GM18873 (cell line): Measurements from ENCODE around the gene MPO.

Experiments used
- ATAC-seq: cut with Tn5 transposase; IDR thresholded peaks from one replicate; pipeline ENCODE4 v1.9.1; 2021; ENCODE audit warnings: mild to moderate bottlenecking, moderate library complexity, moderate number of reproducible peaks; ENCODE audit not compliant: unreplicated experiment, low FRiP score

MPO gene

DNA sequence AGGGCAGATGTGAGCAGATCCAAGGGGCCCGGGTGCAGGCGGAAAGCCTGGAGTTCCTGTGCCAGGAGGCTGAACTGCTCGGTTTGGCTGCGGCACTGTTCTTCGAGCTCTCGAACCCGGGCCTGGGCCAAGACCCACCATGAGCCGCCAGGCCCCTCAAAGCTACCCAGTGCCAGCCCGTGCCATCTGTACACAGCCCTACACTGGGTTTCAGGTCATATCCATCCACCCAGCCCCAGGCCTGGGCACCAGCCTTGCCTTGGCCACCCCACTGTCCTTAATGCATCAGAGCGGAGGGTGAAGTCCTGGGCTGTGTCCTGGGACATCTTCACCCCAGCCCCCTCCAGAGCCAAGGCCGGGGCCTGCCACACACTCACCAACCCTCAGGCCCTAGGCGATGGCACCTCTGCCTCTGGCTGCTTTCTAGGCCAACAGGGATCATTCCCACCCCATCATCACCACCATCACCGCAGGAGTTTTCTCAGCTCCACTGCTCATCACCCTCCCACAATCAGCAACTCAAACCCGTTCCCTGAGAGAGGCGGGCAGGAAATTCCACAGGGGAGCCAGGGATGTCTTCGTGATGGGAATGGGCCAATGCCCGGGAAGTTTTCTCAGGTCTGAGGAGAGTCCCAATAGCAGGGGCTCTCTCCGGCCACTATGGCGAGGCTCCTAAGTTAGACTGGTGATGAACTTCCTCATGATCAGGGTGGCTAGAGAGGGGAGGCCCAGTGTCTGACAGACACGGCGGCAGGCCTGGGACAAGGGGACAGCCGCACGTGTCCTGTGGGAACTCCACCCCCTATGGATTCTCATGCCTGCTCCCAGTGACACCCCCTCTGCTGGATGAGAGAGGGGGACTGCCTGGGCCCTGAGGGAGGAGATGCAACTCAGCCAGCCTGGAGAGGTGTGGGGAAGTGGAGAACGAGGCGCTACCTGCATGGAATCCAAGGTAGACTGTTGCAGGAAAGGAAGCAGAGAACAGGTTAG, 38.7 kb upstream of the MPO start:
- ATAC-seq: no peak

DNA sequence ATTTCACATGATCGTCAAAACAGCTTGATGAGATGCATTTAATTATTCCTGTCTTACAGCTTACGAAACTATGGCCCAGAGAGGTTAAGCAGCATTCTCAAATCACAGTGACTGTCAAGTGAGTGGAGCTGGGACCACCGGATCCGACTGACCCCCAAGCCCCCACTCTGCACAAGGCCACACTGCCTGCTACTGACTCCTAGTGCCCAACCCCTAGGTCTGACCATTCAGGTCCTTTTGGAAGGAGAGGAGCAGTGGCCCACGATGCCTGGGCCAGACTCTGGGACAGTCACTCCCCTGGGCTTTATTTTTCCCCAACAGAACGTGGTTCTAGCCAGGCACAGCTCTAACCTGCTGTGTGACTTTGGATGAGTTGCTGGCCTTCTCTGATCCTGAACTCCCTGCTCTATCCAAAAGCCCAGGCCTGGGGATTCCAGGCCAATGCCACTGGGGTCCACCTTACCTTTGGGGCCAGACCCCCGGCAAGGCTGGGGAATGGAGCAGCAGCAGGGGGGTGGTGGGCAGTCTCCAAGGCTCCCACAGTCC, 38.0 kb upstream of the MPO start:
- ATAC-seq: no peak

GRCh38 chr17:58318065-58318481, 37.3 kb upstream of the MPO start:
- ATAC-seq: no peak

DNA sequence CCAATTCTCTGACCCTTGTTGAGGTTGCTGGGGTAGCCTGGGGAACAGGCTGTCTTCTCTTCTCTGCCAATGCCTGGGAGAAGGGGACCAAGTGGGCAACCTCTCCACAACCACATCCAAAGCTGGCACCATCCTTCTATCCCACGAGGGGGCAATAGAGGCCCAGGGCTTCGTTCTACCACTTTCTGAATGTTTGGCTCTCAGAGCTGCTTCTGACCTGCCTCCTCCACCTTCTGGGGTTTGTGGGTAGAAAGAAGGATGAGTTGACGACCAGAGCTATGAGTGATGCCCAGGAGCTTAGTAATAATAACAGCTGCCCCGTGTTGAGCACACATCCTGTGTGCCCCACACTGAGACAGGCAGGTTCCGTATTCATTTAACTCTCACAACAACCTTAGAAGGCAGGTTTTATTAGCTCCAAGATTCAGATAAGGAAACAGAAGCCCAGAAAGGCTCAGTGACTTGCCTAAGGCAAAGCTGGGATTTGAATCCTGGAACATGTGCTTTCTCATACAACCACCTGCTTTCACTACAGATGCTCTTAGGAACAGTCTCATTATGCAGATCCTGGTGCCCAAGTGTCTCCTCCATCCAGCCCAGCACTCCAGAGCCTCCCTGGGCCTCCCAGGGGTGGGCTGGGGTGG, 36.8 kb upstream of the MPO start:
- ATAC-seq: no peak

GRCh38 chr17:58316260-58316960, 35.7 kb upstream of the MPO start:
- no peak for ATAC-seq

GRCh38 chr17:58315750-58316149, 35.0 kb upstream of the MPO start:
- ATAC-seq: no peak

- ATAC-seq: no peak
Observed at GRCh38 chr17:58315281-58315711, 34.6 kb upstream of the MPO start.

DNA sequence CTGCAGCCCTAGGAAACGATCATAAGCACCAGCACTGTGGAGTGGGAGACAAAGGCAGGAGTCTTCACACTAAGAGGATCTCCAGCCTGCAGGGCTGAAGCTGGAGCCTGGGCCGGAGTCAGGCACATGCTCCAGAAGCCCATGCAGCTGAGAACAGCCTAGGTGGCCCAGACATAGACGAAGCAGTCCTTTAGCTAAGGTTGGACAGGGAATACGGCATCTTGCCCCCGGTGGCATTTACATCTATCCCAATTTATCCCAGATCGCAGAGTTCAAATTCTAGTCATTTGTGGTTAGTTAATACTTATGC, 33.9 kb upstream of the MPO start:
- no peak for ATAC-seq

- ATAC-seq: no peak
Observed at GRCh38 chr17:58313815-58314705, 33.3 kb upstream of the MPO start.

DNA sequence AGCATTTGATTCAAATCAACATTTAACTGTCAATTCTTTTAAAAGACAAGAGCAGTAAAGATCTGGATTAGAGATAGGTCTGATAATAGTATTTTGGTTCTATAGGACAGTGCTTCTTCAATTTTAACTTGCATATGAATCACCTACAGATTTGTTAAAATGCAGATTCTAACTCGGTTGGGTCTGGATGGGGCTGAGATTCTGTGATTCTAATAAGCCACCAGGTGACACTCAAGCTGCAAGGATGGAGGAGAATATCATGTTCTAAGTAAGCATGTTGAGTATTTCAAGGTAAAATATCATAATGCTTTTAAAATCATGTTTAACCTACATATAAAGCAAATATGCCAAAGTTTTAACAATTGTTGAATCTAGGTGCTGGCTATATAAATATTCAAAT, 32.1 kb upstream of the MPO start:
- no peak for ATAC-seq

DNA sequence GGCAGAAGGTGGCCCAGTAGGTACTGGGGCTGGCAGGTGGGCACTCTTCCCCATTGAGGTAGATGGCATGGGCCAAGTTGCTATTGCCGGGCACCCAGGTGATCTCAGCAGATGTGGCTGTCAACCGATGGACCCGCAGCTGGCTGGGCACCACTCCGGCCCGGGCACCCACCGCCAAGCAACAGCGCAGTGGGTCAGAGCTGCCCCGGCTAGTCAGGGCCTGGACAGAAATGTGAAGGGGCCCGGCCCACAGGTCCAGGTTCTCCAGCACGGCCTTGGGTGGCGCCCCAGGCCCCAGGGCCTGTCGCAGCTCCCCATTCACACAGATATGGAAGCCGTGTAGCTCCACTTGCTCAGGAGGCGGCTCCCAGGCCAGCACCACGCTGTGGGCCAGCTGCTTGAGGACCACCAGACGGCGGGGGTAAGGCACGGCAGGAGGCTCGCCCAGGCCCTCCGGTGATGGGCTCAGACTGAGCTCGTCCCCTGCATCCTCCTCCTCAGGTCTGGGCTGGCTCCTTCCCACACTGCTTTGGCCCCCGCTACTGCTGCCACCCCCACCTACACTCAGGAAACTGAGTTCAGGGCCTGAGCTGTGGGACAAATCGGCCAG, 31.4 kb upstream of the MPO start:
- no peak for ATAC-seq

DNA sequence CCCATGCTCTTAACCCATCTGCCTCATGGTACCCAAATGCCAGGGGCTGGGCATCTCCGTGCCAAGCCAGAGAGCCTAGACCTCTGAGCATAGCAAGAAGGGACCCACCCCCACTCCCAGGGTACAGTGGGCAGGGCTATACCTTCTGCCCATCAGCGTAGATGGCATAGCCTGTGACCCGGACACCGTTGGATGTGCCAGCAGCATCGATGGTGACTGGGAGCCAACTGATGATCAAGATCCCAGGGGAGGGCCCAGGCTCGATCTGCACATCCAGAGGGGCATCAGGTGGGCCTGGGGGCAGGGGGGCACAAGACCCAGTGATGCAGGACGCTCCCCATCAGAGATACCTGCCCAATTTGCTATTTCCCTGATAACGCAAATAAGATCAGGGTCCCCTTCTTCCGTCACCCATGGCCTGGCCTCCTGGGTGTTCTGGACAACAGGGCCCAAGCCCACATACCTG, 30.7 kb upstream of the MPO start:
- no peak for ATAC-seq

DNA sequence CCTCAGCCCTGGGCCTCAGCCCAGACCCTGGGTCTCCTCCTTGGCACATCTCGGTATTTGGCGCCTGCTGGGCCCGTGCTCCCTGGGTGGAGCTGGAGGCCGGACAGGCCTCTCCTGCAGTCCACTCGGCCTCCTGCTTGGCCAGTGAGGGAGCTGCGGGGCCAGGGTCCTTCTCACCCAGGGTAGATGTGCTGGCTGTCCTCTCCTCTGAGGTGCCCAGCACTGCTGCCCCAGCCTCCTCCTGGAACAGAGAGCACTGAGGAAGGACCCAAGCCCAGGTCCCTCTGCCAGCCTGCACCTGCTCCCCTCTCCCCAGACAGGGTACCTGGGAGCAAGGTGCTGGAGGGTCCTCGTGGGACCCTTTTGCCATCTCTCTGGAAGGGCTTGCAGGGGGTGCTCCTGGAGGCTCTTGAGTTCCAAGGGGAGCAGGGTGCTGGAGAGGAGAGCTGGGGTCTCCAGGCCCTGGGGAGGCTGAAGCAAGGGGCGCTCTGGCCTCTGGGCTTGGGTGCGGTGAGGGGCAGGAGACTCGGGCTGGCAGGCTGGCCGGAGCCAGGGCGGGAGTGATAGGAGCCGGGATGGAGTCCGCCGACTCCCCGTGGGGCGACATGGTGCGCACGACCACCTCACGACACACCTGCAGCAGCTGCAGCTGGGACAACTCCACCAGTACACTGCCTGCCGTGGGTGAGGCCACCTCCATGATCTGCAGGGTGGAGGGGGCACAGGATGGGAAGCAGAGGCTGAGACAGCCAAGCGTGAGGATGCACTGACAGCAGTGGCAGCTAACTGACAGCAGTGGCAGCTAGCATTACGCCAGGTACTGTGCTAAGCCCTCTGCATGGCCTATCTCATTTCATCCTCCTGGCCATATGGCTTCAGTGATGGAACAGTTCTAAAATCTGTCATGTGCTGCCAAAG, 30.0 kb upstream of the MPO start:
- ATAC-seq: no peak

- ATAC-seq: no peak
Observed at GRCh38 chr17:58309918-58310259, 29.2 kb upstream of the MPO start.

GRCh38 chr17:58308985-58309917, 28.5 kb upstream of the MPO start:
- no peak for ATAC-seq

DNA sequence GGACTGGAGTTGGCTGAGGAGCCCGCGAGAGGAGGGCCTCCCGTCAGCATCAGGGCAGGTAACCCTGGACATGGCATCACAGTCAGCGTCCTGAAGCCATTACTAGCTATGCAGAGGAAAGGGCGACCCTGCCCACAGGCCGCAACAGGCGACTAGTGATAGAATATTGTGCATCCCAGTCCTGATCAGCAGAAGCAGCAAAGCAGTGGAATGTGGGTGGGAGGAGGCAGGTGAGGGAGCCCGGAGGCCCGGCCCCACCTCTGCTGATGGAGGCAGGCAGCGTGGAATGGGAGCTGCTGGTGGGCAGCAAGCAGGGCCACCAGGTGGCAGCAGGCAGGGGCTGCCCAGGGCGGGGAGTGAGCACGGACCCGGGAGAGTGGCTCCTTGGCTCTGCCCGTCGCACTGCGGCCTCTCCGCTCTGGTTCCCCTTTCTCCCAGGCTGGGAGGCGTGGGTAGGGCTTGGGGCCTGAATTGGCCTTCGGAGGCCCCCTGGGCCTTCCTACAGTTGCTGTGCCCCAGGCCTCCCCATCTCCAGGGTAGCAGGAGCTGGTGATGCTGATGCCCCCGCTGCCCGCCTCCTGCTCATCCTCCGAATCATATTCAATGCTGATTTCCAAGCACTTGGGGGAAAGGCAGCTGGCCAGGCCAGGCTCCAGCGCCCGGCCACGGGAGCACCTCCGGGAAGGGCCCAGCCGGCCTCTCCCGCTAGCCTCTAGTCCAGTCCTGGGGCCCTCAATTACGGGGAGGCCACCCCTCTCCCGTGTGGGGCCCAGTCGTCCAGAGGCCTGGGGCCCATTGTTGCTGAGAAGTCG, 27.6 kb upstream of the MPO start:
- no peak for ATAC-seq
